ENCODE results near the gene RBBP4. TPM values are rescaled to one million over a fixed set of nuclear protein-coding genes. Genes with fewer than 3 reads are reported as not detected.

RBBP4 gene
- total and polyA plus RNA-seq, 2 of the 13 experiments (the other 11 are each of a cell fraction or from before 2014, with no cell fraction given): 64.4 to 166 TPM

- H3K27me3 ChIP-seq (ENCODE audit: control insufficient read depth in 1 of 2, insufficient read depth in 2 of 2, low read length in 2 of 2): no peaks in the 10 kb centered on the region
- H3K9ac ChIP-seq (ENCODE audit: insufficient read depth, low read depth, low read length): no peak overlapping the region
- H2AFZ ChIP-seq (ENCODE audit: low read length): no peak overlapping the region
- ChIA-PET CTCF (ENCODE audit: low intra/inter-chr PET ratio, low total read pairs) (no interaction called here), POLR2A (interaction anchor here (1.9 kb wide), 1 partner anchor 8 kb away, joined by 9 read pairs; no protein-coding TSS in a partner anchor)
- no peak overlapping the region for H3K4me3 ChIP-seq (replicated peaks in 1 of 3; ENCODE audit: insufficient read depth in 1 of 3, low read depth in 2 of 3, low read length in 3 of 3)
- no peaks in the 10 kb centered on the region for H3K9me3 ChIP-seq (ENCODE audit: low read length)
- FAIRE-seq (no peak), ATAC-seq (no peak), DNase-seq (ENCODE audit: low spot score) (no peak)
- no peaks in the 10 kb centered on the region for H3K79me2 ChIP-seq (ENCODE audit: insufficient read depth, low read length)
- no peak overlapping the region for H3K4me2 ChIP-seq (ENCODE audit: low read depth, low read length)
- BruUV-seq (replicated peaks): no TSS peak
- WGBS (ENCODE audit: low lambda C conversion rate): 100% methylated on average over 2 of the region's 2 CpGs
- no peak overlapping the region for H3K27ac ChIP-seq (ENCODE audit: extremely low read length, insufficient read depth, low read length)
- H3K4me1 ChIP-seq (ENCODE audit: insufficient read depth, low read length): no peaks in the 10 kb centered on the region
- H3K36me3 ChIP-seq (replicated peaks in 1 of 2; ENCODE audit: control insufficient read depth in 1 of 2, insufficient read depth in 2 of 2, low read length in 2 of 2): peaks cover 3 to 35% of the 10 kb centered on the region in 2 experiments; a peak in 4 of 5 replicates
- TF ChIP-seq ZNF839 (CRISPR knock-in tag; IDR thresholded peaks at IDR 0.05; ENCODE audit: borderline replicate concordance) (no peak), ARHGAP35 (CRISPR knock-in tag; IDR thresholded peaks at IDR 0.05; ENCODE audit: borderline replicate concordance) (no peak), BORCS8-MEF2B (CRISPR knock-in tag; IDR thresholded peaks at IDR 0.05) (no peak), ZNF468 (CRISPR knock-in tag; IDR thresholded peaks at IDR 0.05) (no peak), PAWR (CRISPR knock-in tag; IDR thresholded peaks at IDR 0.05; ENCODE audit: borderline replicate concordance) (no peak), FLYWCH1 (CRISPR knock-in tag; IDR thresholded peaks at IDR 0.05) (no peak)
- intact Hi-C loops (cut with micrococcal nuclease; ENCODE audit: unreplicated experiment) (no loop called here), in situ Hi-C loops (cut with HindIII; ENCODE audit: extremely low pct_ligation_motif_present, low pct_unique_long_range_greater_than_20kb) (no loop called here)
- no peaks in the 10 kb centered on the region; the same call in 1 of the 2 replicates for H4K20me1 ChIP-seq (ENCODE audit: insufficient read depth, low read length)
These were observed 35.4 kb downstream of the RBBP4 start for GRCh38 chr1:32686387-32686786.

- ChIA-PET POLR2A (interaction anchor here (1.0 to 3.0 kb wide), 5 partner anchors 8 to 44 kb away, joined by 3 to 31 read pairs (median 5); partner anchors contain the start of genes RBBP4 and ZBTB8OS), CTCF (ENCODE audit: low intra/inter-chr PET ratio, low total read pairs) (no interaction called here)
- TF ChIP-seq CREB1 (IDR thresholded peaks at IDR 0.05) (no peak), CREB1 (CRISPR knock-in tag; IDR thresholded peaks at IDR 0.05) (peak; percentile 37; the same call in 1 of the 2 replicates), KAT2B (IDR thresholded peaks at IDR 0.05; ENCODE audit: borderline replicate concordance, low read depth, low read length) (no peak), TBP (CRISPR knock-in tag; IDR thresholded peaks at IDR 0.05) (no peak), MNT (IDR thresholded peaks at IDR 0.05) (no peak), YEATS2 (CRISPR knock-in tag; IDR thresholded peaks at IDR 0.05; ENCODE audit: borderline replicate concordance) (no peak), RNF219 (CRISPR knock-in tag; IDR thresholded peaks at IDR 0.05) (no peak)
- 82% methylated on average over 6 of the region's 6 CpGs for WGBS (ENCODE audit: low lambda C conversion rate)
- ATAC-seq (no peak), FAIRE-seq (no peak), DNase-seq (ENCODE audit: low spot score) (no peak)
- Histone ChIP-seq H3K9me3 (ENCODE audit: low read length) (no peaks in the 10 kb centered on the region), H3K4me1 (ENCODE audit: insufficient read depth, low read length) (peaks cover 27% of the 10 kb centered on the region), H3K4me3 (replicated peaks in 1 of 3; ENCODE audit: insufficient read depth in 1 of 3, low read depth in 2 of 3, low read length in 3 of 3) (peak overlapping the region; percentile 5 to 78 (median 55); a peak in 3 of 6 replicates), H4K20me1 (ENCODE audit: insufficient read depth, low read length) (no peaks in the 10 kb centered on the region), H2AFZ (ENCODE audit: low read length) (no peak overlapping the region), H3K9ac (ENCODE audit: insufficient read depth, low read depth, low read length) (peak overlapping the region; percentile 81), H3K27ac (ENCODE audit: extremely low read length, insufficient read depth, low read length) (peak overlapping the region; percentile 95), H3K27me3 (ENCODE audit: control insufficient read depth in 1 of 2, insufficient read depth in 2 of 2, low read length in 2 of 2) (no peaks in the 10 kb centered on the region), H3K36me3 (replicated peaks in 1 of 2; ENCODE audit: control insufficient read depth in 1 of 2, insufficient read depth in 2 of 2, low read length in 2 of 2) (no peaks in the 10 kb centered on the region), H3K4me2 (ENCODE audit: low read depth, low read length) (peak overlapping the region; percentile 96), H3K79me2 (ENCODE audit: insufficient read depth, low read length) (peaks cover 4% of the 10 kb centered on the region)
- intact Hi-C loops (cut with micrococcal nuclease; ENCODE audit: unreplicated experiment): loop anchor here (2.0 kb wide), 1 partner anchor 43 kb away; the partner anchor contains the start of genes RBBP4 and ZBTB8OS
- in situ Hi-C loops (cut with HindIII; ENCODE audit: extremely low pct_ligation_motif_present, low pct_unique_long_range_greater_than_20kb): no loop called here
- no TSS peak for BruUV-seq (replicated peaks)
These were observed 42.6 kb downstream of the RBBP4 start for GRCh38 chr1:32693455-32694174.
